Common myeloid progenitor, CD34-positive (primary cell): ENCODE measurements around the gene ISOC2.

Experiments
- CTCF ChIA-PET: fragments of 350-600 bp; sonication (Branson Sonifier 250); formaldehyde crosslinking; loops from one replicate; lab custom pipeline; 2021; ENCODE audit warnings: antibody characterized with exemption; lab: Charles Lee
- POLR2A ChIA-PET: fragments of 350-600 bp; sonication (Branson Sonifier 250); formaldehyde crosslinking; loops from one replicate; lab custom pipeline; 2021; ENCODE audit warnings: antibody characterized with exemption; lab: Charles Lee
- DNase-seq, 3 donors: peaks; one replicate each; pipeline versions ENCODE4 v3.0.0 to v3.0.0-alpha.2; 2013
- H3K27ac ChIP-seq, 2 experiments: 1 replicate in 1 of 2; 2 replicates in 1 of 2; pipeline ENCODE4 v1.7.0; 2013; ENCODE audit warnings: inconsistent platforms in 2 of 2, low read length in 2 of 2, mild to moderate bottlenecking in 2 of 2, low read depth in 1 of 2, moderate library complexity in 1 of 2; ENCODE audit not compliant: severe bottlenecking in 2 of 2, insufficient read depth in 1 of 2, poor library complexity in 1 of 2
- H3K27me3 ChIP-seq, 5 experiments: replicated peaks in 2 of 5; 1 replicate in 3 of 5; 2 replicates in 2 of 5; pipeline versions ENCODE4 v1.6.1 to v1.7.0; 2013; ENCODE audit warnings: low read length in 4 of 5, mild to moderate bottlenecking in 2 of 5, moderate library complexity in 2 of 5, inconsistent platforms in 1 of 5; ENCODE audit not compliant: insufficient read depth in 5 of 5, control insufficient read depth in 4 of 5
- H3K36me3 ChIP-seq, 4 experiments: 1 replicate in 2 of 4; 2 replicates in 2 of 4; pipeline versions ENCODE4 v1.6.1 to v1.7.0; 2013; ENCODE audit warnings: low read length in 3 of 4, control low read depth in 1 of 4, mild to moderate bottlenecking in 1 of 4; ENCODE audit not compliant: control insufficient read depth in 4 of 4, insufficient read depth in 4 of 4
- H3K4me1 ChIP-seq, 4 experiments: 1 replicate in 3 of 4; 2 replicates in 1 of 4; pipeline versions ENCODE4 v1.6.1 to v1.7.1; 2013; ENCODE audit warnings: low read length in 3 of 4, mild to moderate bottlenecking in 3 of 4, control low read depth in 1 of 4, inconsistent platforms in 1 of 4, moderate library complexity in 1 of 4; ENCODE audit not compliant: control insufficient read depth in 4 of 4, insufficient read depth in 4 of 4; ENCODE audit errors: control extremely low read depth in 1 of 4
- H3K4me3 ChIP-seq, 7 experiments: 1 replicate in 4 of 7; 2 replicates in 3 of 7; pipeline versions ENCODE4 v1.5.1 to v1.7.0; 2013; ENCODE audit warnings: mild to moderate bottlenecking in 7 of 7, low read length in 6 of 7, moderate library complexity in 6 of 7, inconsistent platforms in 2 of 7, low read depth in 2 of 7, control low read depth in 1 of 7; ENCODE audit not compliant: insufficient read depth in 4 of 7, control insufficient read depth in 1 of 7; ENCODE audit errors: extremely low read depth in 1 of 7
- H3K9me3 ChIP-seq, 5 experiments: 1 replicate in 4 of 5; 2 replicates in 1 of 5; pipeline versions ENCODE4 v1.6.1 to v1.7.1; 2013; ENCODE audit warnings: low read length in 4 of 5, mild to moderate bottlenecking in 2 of 5, inconsistent platforms in 1 of 5, low read depth in 1 of 5, moderate library complexity in 1 of 5; ENCODE audit not compliant: control insufficient read depth in 4 of 5, insufficient read depth in 2 of 5; ENCODE audit errors: control extremely low read depth in 1 of 5
- WGBS: methylation state at CpG from one replicate; pipeline ENCODE4 v1.1.5; 2013; ENCODE audit not compliant: insufficient coverage; 5-methylcytosine and 5-hydroxymethylcytosine counted together

ISOC2 gene

GRCh38 chr19:55486043-55486970, 24.9 kb upstream of the ISOC2 start:
- peaks cover 0 to 4% (median 0%) of the 10 kb centered on the region in 5 experiments for H3K27me3 ChIP-seq
- H3K36me3 ChIP-seq, result peaks cover 0 to 19% (median 6%) of the 10 kb centered on the region in 4 experiments
- H3K9me3 ChIP-seq, result no peaks in the 10 kb centered on the region
- WGBS, result 93% methylated on average over 51 of the region's 53 CpGs
- POLR2A ChIA-PET, result interaction anchor here (0.9 to 1.1 kb wide), 3 partner anchors 9 to 79 kb away, joined by 3 to 4 read pairs (median 4); partner anchors contain the start of genes UBE2S and ZNF628
- H3K4me1 ChIP-seq, result peaks cover 0 to 39% (median 30%) of the 10 kb centered on the region in 4 experiments
- peak overlapping the region in 1 of 7 experiments; percentile 72 for H3K4me3 ChIP-seq
- H3K27ac ChIP-seq, result no peak overlapping the region
- no peak for DNase-seq
- CTCF ChIA-PET, result interaction anchor here (1.2 to 2.0 kb wide), 7 partner anchors 10 to 19 kb away, joined by 3 to 8 read pairs (median 3); partner anchors contain the start of gene ZNF628

- WGBS, result 35% methylated on average over 13 of the region's 18 CpGs
- no peaks in the 10 kb centered on the region for H3K9me3 ChIP-seq
- ChIA-PET POLR2A (no interaction called here), CTCF (interaction anchor here (1.4 to 2.7 kb wide), 4 partner anchors 12 to 19 kb away, joined by 3 to 12 read pairs (median 7); no protein-coding TSS in a partner anchor)
- peaks cover 0 to 39% (median 30%) of the 10 kb centered on the region in 4 experiments for H3K4me1 ChIP-seq
- peak overlapping the region in 1 of 2 experiments; percentile 74 for H3K27ac ChIP-seq
- peaks cover 0 to 21% (median 8%) of the 10 kb centered on the region in 4 experiments for H3K36me3 ChIP-seq
- DNase-seq, result no peak
- H3K27me3 ChIP-seq, result peaks cover 0 to 3% (median 0%) of the 10 kb centered on the region in 5 experiments
- peak overlapping the region; percentile 47 to 85 (median 72) for H3K4me3 ChIP-seq
Observed at GRCh38 chr19:55485439-55486011, 24.1 kb upstream of the ISOC2 start.

DNA sequence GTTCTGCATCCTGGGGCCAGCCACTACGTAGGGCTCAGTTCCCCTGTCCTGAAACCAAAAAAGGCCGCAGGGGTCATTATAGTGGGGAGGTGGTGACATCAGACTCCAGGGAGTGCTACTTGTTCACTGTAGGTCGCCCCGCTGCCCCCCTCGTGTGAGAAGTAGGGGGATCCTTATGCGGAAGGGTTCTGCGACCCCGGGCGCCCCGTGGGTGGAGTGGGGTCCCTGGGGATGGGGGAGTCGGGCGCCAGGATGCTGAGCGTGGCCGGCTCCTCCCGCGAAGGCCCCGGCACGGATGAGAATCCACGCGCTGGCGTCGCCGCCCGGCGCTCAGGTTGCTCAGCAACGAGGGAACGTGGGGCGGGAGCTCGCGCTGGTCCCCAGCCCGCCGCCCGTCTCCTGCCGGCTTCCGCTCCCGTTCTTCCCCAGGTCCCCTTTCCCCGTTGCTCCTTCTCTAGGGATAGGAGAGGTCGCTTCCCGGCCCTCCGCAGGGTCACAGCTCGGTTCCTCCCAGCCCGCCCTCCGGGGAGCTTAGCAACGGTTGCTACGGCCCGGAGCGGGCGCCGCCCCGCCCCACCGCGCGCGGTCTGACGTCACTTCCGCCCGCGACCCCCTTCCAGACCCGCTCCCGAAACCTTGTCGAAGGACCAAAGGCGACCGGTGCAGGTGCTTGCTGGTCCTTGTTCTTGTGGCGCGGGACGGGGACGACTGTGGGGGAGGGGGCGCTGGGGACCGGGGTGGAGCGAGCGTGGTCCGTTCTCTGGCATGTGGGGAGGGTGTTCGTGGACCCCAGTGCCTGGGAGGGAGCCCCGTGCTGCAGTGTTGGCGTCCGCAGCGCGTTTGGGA, 23.4 kb upstream of the ISOC2 start, which contains the start of gene NAT14:
NAT14 (plus strand) TSS at position 596 of the 846 bp plus-strand sequence. CDS start 521 bp downstream, outside the sequence.
- Histone ChIP-seq H3K9me3 (no peaks in the 10 kb centered on the region), H3K4me3 (peak within 1 kb of the TSS; percentile 47 to 85 (median 72)), H3K27me3 (no peaks in the 10 kb centered on the region), H3K27ac (peak within 1 kb of the TSS in 1 of 2 experiments; percentile 74), H3K4me1 (peaks cover 0 to 39% (median 30%) of the 10 kb centered on the region in 4 experiments), H3K36me3 (peaks cover 0 to 21% (median 8%) of the 10 kb centered on the region in 4 experiments)
- peak; percentile 72 to 81 (median 76) for DNase-seq
- under 1% methylated on average over 57 of the region's 78 CpGs for WGBS
- CTCF ChIA-PET, result interaction anchor here (1.0 to 2.7 kb wide), 5 partner anchors 11 to 19 kb away, joined by 3 to 12 read pairs (median 6); no protein-coding TSS in a partner anchor
- POLR2A ChIA-PET, result no interaction called here

- H3K27me3 ChIP-seq, result no peaks in the 10 kb centered on the region
- H3K27ac ChIP-seq, result no peak overlapping the region
- no peaks in the 10 kb centered on the region for H3K9me3 ChIP-seq
- CTCF ChIA-PET, result interaction anchor here (1.0 to 2.7 kb wide), 4 partner anchors 13 to 17 kb away, joined by 3 to 12 read pairs (median 6); no protein-coding TSS in a partner anchor
- no peak for DNase-seq
- POLR2A ChIA-PET, result no interaction called here
- H3K4me1 ChIP-seq, result peaks cover 0 to 39% (median 30%) of the 10 kb centered on the region in 4 experiments
- WGBS, result 89% methylated on average over 39 of the region's 46 CpGs
- H3K4me3 ChIP-seq, result peak overlapping the region in 6 of 7 experiments; percentile 64 to 85 (median 72)
- H3K36me3 ChIP-seq, result peaks cover 0 to 21% (median 9%) of the 10 kb centered on the region in 4 experiments
Observed at GRCh38 chr19:55483706-55484592, 22.5 kb upstream of the ISOC2 start.

GRCh38 chr19:55482967-55483705, 21.7 kb upstream of the ISOC2 start:
- Histone ChIP-seq H3K27me3 (no peaks in the 10 kb centered on the region), H3K36me3 (peaks cover 0 to 21% (median 9%) of the 10 kb centered on the region in 4 experiments), H3K27ac (no peak overlapping the region), H3K9me3 (no peaks in the 10 kb centered on the region), H3K4me1 (peaks cover 0 to 36% (median 26%) of the 10 kb centered on the region in 4 experiments), H3K4me3 (no peak overlapping the region)
- ChIA-PET POLR2A (no interaction called here), CTCF (interaction anchor here (1.0 to 2.7 kb wide), 2 partner anchors 14 to 16 kb away, joined by 3 to 12 read pairs; no protein-coding TSS in a partner anchor)
- no peak for DNase-seq
- WGBS, result 94% methylated on average over 45 of the region's 47 CpGs
